GM18498 (cell line): ENCODE data around the gene IL19.

Experiments
- ATAC-seq: cut with Tn5 transposase; IDR thresholded peaks from one replicate; pipeline ENCODE4 v1.9.1; 2021; ENCODE audit warnings: mild to moderate bottlenecking, moderate library complexity; ENCODE audit not compliant: unreplicated experiment

The IL19 gene, protein sequence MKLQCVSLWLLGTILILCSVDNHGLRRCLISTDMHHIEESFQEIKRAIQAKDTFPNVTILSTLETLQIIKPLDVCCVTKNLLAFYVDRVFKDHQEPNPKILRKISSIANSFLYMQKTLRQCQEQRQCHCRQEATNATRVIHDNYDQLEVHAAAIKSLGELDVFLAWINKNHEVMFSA

DNA sequence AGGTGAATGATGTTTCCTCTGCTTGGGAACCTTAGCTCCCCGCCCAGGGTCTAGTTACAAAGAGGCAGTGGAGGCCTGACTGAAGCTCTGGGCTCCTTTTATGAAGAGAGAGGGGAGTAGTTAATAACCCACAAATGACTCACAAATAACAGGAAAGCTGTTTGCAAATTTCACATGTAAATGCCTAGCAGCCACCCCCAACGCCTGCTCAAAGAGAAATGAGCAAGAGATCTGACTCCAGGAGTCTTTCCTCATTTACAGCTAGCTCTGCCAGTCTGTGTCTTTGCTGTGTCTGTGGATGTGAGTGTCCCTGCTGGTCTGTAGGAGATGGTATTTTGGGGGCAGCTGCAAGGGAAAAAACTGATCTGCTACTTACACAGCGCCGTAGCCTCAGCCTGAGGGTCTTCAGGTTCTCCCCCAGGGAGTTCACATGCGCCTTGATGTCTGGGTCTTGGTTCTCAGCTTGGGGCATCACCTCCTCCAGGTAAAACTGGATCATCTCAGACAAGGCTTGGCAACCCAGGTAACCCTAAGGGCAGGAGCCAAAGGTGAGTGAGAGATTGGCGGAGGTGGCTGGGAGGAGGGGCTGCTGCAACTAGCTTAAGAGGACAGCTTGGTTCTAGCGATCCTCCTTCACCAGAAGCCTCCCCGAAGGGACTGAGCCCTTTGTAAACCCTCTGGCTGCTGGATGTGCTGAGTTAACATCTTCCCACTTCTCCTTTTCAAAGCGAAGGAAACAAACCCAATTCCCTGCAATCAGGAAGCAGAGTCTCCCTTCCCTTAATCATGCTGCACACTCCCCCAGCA lies at the start of gene IL19:
Gene IL19 (plus strand): TSS at position 243 of the 807 bp plus-strand sequence. CDS start 65,890 bp downstream, outside the sequence.
- no peak for ATAC-seq

DNA sequence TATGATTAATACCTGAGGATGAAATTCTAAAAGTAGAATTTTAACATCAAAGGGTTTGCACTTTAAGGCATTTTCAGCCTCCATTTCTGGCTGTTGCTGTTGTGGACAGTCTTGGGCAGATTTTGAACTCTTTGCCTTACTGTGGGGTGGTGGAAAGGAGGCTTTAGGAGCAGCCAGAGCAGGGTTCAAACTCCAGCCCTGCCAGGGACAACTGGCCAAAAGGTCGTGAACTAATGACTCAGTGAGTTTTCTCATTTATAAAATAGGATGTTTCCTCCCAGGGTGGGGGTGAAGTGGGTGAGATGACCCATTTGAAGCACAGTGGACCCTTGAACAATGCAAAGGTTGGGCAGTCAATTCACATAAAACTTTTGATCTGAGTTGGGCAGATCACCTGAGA lies 49.1 kb upstream of the IL19 start:
- ATAC-seq, result no peak

DNA sequence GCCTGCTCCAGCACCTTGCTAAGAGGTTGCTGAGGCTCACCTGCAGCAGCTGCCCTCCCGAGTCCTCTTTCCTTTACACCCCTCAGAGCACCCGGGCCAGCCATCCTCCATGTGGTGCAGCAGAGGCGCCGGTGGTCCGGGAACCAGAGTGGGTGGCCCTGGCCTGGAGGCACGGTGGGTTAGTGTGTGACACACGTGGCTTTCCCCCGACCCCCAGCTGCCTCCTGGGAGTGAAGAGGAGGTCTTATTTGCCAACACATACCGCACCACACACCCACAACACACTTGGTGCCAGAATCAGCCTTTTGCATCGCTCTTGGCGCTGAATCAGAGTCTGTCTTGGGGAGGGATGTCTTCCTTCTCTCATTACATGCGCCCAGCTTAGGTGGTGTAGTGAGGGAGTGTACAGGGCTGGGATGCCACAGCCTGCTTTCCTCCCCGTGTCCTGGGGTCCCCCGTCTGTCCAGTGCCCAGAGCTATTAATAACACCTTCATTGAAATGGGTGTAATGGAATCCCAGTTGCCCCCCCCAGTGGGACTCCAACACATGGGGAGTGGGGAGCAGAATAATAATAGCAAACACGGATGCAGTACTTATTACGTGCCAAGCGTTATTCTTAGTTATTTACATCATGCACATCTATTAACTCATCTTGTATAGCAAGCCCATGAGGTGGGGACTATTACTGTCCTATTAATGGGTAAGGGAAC lies 47.7 kb upstream of the IL19 start:
- ATAC-seq, result no peak

DNA sequence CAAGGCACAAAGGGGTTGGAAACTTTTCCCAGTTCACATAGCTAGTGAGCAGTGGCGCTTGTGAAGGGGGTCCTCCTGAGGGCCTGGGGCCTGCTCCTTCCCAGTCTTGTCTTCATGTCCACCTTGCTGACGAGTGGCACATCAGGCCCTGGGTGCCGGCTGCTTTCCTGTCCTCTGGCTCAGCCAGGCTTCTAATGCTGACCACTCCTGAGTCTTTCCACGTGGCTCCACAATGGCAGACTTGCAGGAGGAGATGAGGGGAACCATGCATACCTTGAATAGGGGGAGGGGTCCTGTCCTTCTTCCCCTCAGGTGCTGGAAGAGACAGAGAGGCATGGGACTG lies 47.1 kb upstream of the IL19 start:
- ATAC-seq, result no peak

DNA sequence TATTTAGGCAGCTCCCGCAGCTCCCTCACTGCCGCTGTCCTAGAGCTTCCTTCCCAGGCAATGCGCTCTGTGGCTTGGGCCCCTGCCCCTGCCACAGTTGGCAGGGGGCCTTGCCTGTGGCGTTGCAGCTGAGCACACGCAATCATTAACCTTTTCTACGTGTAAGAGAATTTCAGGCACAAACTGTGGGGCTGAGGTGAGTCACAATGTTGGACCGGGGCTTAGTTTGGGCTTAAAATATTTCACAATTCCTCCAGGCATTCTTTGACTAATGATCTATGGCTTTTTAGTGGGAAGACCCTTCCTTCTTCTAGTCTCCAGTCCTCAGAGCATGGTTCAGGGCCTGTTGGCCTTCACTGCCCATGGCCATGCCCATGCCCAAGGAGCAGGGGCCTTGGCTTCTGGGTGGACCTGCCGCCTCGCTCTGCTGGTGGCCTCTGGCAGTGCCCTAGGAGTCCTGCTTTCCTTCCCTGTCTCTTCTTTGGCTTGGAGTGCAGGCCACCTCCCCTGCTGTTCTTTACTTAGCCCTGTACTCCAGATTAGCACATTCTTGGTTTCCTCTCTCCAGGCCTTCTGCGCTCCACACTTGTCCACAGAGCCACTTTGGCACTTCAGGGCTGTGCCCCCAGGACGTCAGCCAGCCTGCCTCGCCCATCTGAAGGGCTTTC lies 46.6 kb upstream of the IL19 start:
- ATAC-seq, result no peak

DNA sequence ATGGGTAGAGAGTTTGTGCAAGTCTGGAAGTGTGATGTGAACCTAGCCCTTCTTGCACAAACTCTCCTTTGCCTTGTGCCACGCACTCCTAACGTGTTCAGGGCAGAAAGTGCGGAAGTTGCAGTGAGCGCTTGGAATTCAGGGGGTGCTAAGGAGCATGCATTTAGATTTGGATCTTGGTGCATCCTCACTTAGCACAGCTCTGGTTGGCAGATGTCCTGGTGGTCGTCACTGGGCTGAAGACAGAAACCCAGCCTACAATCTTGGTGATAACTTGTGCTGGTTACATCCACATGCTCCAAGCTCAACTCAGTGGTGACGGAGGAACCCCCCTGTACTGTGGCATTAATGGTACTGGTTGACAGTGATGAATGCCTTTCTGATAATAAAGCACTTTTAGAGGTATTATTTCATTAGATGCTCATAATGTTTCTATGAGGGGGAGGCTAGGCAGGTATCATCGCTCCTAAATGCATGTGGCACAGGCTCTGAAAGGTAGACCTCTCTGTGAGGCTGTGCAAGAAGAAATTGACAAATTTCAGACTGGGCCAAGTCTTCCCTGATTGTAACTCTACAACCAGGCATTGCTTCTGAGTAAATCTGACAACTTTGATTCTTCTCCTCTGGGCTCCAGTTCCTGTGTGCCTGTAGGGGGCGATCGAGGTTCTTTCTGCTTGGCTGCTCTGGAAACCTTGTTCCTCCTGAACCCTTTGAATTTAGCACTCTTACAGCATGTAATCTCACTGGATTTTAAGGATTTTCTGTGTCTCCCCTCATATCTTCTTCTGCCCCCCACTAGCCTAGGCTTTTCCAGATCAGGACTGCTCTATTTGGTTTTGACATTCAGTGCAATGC lies 45.2 kb upstream of the IL19 start:
- ATAC-seq, result no peak

DNA sequence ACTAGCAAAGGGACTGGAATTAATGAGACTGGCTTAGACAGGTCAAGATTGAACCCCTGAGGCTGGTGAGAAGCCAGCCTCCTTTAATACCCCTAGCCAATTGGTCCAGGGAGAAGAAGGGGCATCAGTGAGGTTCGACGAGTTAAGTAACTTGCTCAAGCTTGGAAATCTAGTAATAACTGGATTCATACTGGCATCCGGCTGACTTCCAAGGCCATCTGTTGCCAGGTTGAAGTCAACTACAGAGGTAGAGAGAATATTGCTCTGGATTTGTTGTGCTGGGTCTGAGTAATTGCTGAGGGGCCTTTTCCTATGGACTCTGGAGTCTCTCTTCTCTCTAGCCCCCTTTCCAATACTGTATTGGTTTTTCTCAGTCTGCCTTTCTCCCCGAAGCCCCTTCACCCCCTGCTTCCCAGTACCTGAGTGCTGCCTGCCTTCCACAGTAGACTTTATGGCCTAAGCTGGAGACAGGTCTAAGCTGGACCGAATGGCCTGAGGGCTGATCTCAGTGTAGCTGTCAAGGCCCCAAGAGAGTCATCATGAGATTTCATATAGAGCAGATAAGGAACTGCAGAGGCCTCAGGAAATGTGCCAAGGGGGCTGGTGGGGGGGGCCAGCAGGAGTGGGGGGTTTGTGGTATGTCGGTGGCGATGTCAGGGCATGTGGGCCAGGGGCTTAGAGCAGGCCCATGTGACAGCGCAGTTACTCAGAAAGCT lies 42.4 kb upstream of the IL19 start:
- ATAC-seq, result no peak

DNA sequence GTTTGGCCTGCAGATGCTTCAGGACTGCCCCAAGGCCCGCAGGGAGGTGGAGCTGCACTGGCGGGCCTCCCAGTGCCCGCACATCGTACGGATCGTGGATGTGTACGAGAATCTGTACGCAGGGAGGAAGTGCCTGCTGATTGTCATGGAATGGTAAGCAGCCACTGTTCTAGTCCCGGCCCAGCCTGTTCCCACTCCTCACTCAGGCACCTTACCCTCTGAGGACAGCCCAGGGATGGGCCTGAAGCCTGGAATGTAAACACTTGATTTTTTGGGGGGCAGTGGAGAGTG lies 41.9 kb upstream of the IL19 start:
- ATAC-seq, result no peak

DNA sequence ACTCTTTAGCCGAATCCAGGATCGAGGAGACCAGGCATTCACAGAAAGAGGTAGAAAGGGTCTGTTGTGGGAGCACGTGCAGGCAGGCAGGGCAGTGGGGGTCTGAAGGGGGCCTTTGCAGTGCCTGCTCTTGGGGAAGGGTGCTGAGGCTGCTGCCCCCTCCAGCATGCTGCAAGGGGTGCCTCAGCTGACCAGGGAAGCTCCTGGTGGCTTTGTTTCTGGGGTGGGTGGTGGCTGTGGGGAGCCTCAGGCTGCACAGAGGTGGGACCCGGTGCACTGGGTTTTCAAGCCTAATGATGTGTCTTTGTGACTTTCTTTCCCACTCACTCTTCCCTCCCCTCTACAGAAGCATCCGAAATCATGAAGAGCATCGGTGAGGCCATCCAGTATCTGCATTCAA lies 41.5 kb upstream of the IL19 start:
- ATAC-seq, result no peak

DNA sequence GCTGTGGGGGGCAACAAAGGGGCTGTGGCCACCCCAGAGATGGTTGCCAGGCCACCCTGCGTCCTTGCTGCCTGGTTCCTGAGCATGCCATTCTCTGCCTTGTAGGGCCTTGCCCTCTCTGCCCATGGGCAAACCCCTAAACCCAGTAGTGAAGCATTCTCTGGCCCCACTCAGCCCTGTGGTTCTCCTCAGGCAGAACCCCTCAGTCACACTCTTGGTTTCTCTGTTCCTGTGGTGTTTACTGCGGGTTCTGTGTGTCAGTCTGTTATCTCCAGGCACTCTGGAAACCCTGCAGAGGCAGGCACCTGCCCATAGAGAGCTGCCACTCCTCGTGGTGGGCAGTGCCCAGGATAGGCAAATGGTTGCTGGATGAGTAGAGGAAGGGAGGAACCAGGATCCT lies 41.1 kb upstream of the IL19 start:
- no peak for ATAC-seq

DNA sequence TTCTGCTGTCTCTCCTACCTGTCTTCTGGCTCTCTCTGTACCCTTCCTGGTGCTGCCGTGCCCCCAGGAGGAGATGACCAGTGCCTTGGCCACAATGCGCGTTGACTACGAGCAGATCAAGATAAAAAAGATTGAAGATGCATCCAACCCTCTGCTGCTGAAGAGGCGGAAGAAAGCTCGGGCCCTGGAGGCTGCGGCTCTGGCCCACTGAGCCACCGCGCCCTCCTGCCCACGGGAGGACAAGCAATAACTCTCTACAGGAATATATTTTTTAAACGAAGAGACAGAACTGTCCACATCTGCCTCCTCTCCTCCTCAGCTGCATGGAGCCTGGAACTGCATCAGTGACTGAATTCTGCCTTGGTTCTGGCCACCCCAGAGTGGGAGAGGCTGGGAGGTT lies 38.1 kb upstream of the IL19 start:
- ATAC-seq, result no peak

DNA sequence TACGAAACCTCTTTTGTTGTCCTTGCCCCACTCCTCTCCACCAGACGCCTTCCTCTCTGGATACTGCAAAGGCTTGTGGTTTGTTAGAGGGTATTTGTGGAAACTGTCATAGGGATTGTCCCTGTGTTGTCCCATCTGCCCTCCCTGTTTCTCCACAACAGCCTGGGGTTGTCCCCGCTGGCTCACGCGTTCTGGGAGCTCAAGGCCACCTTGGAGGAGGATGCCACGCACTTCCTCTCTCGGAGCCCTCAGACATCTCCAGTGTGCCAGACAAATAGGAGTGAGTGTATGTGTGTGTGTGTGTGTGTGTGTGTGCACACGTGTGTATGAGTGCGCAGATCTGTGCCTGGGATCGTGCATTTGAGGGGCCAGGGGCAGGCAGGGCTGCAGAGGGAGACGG lies 37.6 kb upstream of the IL19 start:
- ATAC-seq, result no peak

DNA sequence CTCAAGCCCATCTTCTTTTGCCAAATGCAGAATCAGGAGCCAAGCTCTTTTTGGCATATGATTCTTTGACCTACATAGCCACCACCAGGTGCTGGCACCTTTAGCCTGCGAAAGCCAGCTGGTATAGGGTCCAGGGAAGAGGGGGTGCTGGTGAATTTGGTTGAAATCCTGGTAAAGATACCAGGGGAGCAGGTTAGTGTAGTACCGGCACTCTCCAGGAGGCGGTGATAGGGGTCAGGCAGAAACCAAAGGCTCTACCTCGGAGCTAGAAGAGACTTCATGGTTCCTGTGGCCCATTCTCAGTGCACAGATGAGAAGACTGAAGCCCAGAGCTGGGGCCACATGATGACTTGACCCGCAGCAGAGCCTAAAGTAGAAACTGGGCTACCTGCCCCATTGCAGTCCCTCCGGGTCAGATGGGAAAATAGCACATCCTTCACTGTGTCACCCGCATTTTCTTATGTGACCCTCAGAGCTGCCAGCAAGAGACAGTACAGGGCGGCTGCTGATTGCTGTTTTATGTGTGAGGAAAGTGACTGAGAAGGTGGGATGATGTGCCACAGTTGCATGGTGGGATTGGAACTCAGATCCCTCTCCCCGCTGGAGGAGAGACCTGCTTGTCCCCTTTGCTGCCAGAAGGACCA lies 36.0 kb upstream of the IL19 start:
- peak; percentile 34 for ATAC-seq

DNA sequence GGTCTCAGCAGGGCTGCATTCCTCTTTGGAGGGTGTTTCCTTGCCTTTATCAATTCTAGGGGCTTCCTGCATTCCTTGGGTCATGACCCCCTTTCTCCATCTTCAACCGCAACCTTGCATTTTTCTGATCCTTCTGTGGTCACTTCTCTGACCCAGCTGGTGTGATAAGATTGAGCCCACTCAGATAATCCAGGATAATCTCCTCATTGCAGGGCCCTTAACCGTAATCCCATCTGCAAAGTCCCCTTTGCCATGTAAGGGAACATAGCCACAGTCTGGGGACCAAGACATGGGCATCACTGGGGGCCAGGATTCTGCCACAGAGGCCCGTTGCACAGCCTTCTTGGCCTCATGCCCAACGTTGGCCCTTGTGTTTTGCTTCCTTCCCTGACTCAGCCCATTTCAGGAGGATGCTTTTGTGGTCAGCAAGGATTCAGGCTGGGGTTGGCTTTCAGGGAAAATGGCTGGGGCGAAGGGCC lies 35.0 kb upstream of the IL19 start:
- ATAC-seq, result no peak

DNA sequence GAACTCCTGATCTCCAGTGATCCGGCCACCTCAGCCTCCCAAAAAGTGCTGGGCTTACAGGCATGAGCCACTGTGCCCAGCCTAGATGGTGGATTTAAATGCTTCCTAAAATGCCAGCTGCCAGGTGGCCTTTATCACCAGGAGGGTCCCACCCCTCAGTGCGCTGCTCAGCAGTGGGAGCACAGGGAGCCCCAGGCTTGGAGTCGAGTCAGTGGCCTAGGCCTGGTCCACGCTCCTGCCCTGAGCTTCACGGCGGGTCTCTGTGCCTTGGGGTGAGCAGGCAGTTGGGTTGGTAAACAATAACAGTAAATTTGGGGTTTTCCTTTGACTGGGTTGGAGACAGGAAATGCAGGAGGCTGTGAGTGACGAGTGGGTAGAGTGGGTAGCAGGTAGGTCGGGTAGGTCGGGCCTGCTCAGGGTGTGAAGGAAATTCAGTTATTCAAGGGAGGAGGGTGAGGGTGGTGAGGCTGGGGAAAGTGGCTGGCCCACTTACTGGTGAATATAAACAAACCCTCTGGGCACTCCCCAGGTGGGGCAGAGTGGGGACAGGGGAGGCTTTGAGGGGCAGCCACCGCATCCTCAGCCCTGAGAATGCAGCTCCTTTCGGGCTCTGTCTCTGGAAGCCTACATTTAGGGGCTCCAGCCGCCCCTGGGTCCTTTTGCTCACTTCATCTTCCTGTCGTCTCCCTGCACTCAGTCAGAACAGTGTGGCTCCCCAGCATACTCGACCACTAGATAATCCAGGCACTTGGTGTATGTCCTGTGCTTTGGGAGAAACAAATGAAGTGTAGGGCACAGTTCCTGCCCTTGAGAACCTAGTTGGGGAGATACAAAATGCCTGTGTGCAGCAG lies 33.5 kb upstream of the IL19 start:
- no peak for ATAC-seq

DNA sequence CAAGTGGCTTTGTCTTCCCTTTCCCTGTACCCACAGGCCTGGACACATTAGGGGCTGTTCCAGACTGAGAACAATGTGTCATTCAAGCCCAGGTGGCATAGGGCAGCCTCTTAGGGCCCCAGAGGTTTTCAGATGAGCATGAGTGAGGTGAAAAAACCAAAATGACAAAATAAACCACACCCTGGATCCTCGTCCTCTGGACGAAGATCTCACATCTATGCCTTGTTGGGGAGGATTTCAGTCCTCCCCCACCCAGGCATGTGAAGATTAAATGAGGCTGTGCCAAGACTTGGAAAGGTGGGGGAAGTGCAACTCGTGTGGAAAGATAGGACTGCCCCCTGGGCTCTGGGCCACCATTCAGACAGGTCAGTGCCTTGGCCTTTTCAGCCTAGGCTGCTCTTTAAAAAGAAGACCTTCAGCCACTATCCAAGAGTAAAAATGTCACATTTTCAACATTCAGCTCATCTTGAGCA lies 32.8 kb upstream of the IL19 start:
- ATAC-seq, result no peak

DNA sequence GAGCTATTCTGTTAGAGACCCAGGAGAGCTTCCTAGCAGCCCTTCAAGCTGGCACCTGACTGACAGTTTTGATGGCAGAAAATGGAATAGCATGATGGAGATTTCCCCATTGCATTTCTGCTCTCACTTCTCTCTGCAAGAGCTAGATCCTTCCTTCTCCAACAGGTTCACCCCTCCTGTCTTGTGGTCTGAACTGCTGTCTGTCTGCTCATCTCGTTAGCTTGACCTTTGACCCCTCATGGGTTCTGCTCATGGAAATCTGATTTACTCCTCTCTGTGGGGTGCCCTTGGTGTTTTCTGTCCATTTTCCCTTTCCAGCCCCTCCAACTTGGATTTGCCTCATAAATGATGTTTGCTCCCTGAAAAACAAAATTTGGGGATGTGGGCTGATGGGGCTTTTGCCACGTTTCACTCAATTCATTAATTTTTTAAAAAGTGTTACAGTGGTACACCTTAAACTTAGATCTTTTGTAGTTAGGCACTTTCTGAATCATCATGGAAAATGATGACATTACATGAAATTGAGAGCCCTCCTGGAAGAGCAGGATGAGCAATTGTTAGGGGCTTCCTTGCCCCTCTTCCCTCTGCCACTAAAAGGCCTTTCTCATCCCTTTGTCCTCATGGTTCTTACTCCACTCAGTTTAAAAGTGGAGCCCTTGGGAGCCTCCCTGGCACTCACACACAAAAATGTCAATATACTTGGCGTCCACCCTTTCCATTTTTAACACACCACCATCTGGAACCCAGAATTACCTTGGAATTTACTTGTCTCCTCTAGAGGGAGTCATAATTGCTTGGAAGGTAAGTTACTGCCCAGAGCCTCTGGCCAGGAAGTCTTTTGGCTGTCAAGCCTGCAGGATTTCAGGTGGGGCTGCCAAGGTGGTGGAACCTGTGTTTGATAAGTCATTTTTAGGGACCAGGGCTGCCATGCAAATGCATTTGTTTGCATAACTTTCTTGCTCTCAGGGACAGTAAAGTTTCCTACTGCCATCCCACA lies 31.9 kb upstream of the IL19 start:
- peak; percentile 7 for ATAC-seq
